K562 (cell line): ENCODE results near the gene PARD3B. TPM values are rescaled to one million over a fixed set of nuclear protein-coding genes. Genes with fewer than 3 reads are reported as not detected.

Experiments
- ATAC-seq: fragments of 200-7000 bp; cut with Tn5 transposase; 3 replicates; pipeline ENCODE4 v1.9.1; 2020; ENCODE audit warnings: moderate library complexity
- BruUV-seq: library from RNA; stranded (reverse); fragments of 400-500 nt; replicated peaks from 2 replicates; lab custom pipeline; 2021; lab: Mats Ljungman, UMichigan
- CTCF ChIA-PET: fragments of 300-600 bp; formaldehyde crosslinking; extraction: SDS; loops from one replicate; lab custom pipeline; 2021; ENCODE audit warnings: low intra/inter-chr PET ratio; lab: Yijun Ruan, JAX
- POLR2A ChIA-PET: fragments of 300-600, 350-650 bp; sonication (Branson Sonifier 250); formaldehyde crosslinking; extraction: SDS; loops from one replicate; lab custom pipeline; 2021; ENCODE audit warnings: antibody characterized with exemption, inconsistent platforms; lab: Yijun Ruan, JAX
- DNase-seq, 4 experiments: peaks; one replicate each; pipeline versions ENCODE4 v3.0.0 to v3.0.0-alpha.2; 2011 to 2018; ENCODE audit warnings: low spot score in 3 of 4, mixed read lengths in 3 of 4; ENCODE audit errors: extremely low read depth in 1 of 4
- FAIRE-seq: peaks from 2 replicates; lab custom pipeline; 2011; peaks lifted over from hg19 to GRCh38; lab: Jason Lieb, UNC
- H2AFZ ChIP-seq: 2 replicates; pipeline ENCODE4 v1.6.0; 2011; ENCODE audit warnings: low read depth, low read length, control low read depth, inconsistent platforms
- H3K27ac ChIP-seq: fragments of 200-600 bp; 3 replicates; pipeline ENCODE4 v1.8.0; 2011; ENCODE audit warnings: low read depth, mild to moderate bottlenecking, control low read depth, inconsistent platforms, low read length, moderate library complexity, mixed read lengths; ENCODE audit errors: extremely low read depth
- H3K27me3 ChIP-seq, 2 experiments: fragments of 300-600 bp in 1 of 2; 2 replicates in 1 of 2; 3 replicates in 1 of 2; pipeline versions ENCODE4 v1.6.0 to v1.8.0; 2011; ENCODE audit warnings: inconsistent platforms in 2 of 2, low read length in 2 of 2, mild to moderate bottlenecking in 1 of 2, mixed read lengths in 1 of 2, moderate library complexity in 1 of 2; ENCODE audit not compliant: control insufficient read depth in 2 of 2, insufficient read depth in 2 of 2
- H3K36me3 ChIP-seq: fragments of 300-600 bp; 3 replicates; pipeline ENCODE4 v1.8.0; 2011; ENCODE audit warnings: mild to moderate bottlenecking, low read length, inconsistent platforms; ENCODE audit not compliant: control insufficient read depth, insufficient read depth
- H3K4me1 ChIP-seq, 2 experiments: fragments of 200-600 bp in 1 of 2; replicated peaks in 1 of 2; 2 replicates in 1 of 2; 3 replicates in 1 of 2; pipeline versions ENCODE4 v1.5.1 to v1.8.0; 2011; ENCODE audit warnings: inconsistent platforms in 2 of 2, low read length in 2 of 2, mild to moderate bottlenecking in 1 of 2, mixed read lengths in 1 of 2, moderate library complexity in 1 of 2; ENCODE audit not compliant: control insufficient read depth in 2 of 2, insufficient read depth in 2 of 2
- H3K4me2 ChIP-seq: 2 replicates; pipeline ENCODE4 v1.6.1; 2011; ENCODE audit warnings: low read length, control low read depth, inconsistent platforms, mixed read lengths; ENCODE audit not compliant: insufficient read depth
- H3K4me3 ChIP-seq: fragments of 200-600 bp; sonication (generic), shearing (Covaris generic); 2 replicates; pipeline ENCODE4 v1.5.1; 2016; ENCODE audit warnings: control low read depth, inconsistent platforms
- H3K79me2 ChIP-seq: fragments of 200-600 bp; 3 replicates; pipeline ENCODE4 v1.8.0; 2011; ENCODE audit warnings: low read length, inconsistent platforms; ENCODE audit not compliant: control insufficient read depth, insufficient read depth
- H3K9ac ChIP-seq, 2 experiments: 2 replicates each; pipeline versions ENCODE4 v1.6.0 to v1.6.1; 2011; ENCODE audit warnings: low read depth in 2 of 2, low read length in 2 of 2, control low read depth in 1 of 2, inconsistent platforms in 1 of 2, mild to moderate bottlenecking in 1 of 2, mixed read lengths in 1 of 2; ENCODE audit not compliant: insufficient read depth in 1 of 2
- H3K9me1 ChIP-seq: one replicate; pipeline ENCODE4 v1.6.0; 2011; ENCODE audit warnings: inconsistent platforms, mild to moderate bottlenecking, low read length, moderate library complexity; ENCODE audit not compliant: control insufficient read depth, insufficient read depth
- H3K9me3 ChIP-seq: replicated peaks from 2 replicates; pipeline ENCODE4 v1.5.1; 2011; ENCODE audit warnings: low read depth, low read length, inconsistent platforms; ENCODE audit not compliant: control insufficient read depth, insufficient read depth
- H4K20me1 ChIP-seq: replicated peaks from 2 replicates; pipeline ENCODE4 v1.6.1; 2011; ENCODE audit warnings: low read length, inconsistent platforms, mixed read lengths; ENCODE audit not compliant: control insufficient read depth, insufficient read depth
- ARID1B ChIP-seq: fragments of 450-650 bp; IDR thresholded peaks from 2 replicates; pipeline ENCODE4 v1.6.1; 2016; ENCODE audit warnings: antibody characterized with exemption, mild to moderate bottlenecking, inconsistent platforms
- FIP1L1 ChIP-seq: fragments of 200-400 bp; formaldehyde crosslinking; IDR thresholded peaks from 2 replicates; pipeline ENCODE4 v1.6.1; 2018; ENCODE audit warnings: mild to moderate bottlenecking, low read depth, low read length; ENCODE audit not compliant: poor library complexity, severe bottlenecking
- GTF2F1 ChIP-seq: IDR thresholded peaks from 2 replicates; pipeline ENCODE4 v1.6.1; 2011; ENCODE audit warnings: low read depth, low read length, improper control_type of control experiment
- JUN ChIP-seq, 2 experiments: sonication (generic) in 1 of 2; formaldehyde crosslinking in 1 of 2; IDR thresholded peaks; 2 replicates each; pipeline versions ENCODE4 v1.6.1 to v1.8.0; 2012 to 2022; ENCODE audit warnings: borderline replicate concordance in 2 of 2, mild to moderate bottlenecking in 2 of 2, improper control_type of control experiment in 1 of 2, low read depth in 1 of 2, low read length in 1 of 2, missing genetic modification reagents in 1 of 2
- MBD2 ChIP-seq: sonication (generic); IDR thresholded peaks from 2 replicates; pipeline ENCODE4 v1.6.1; 2016; ENCODE audit warnings: low read depth, borderline replicate concordance
- NFIC ChIP-seq: fragments of 450-650 bp; IDR thresholded peaks from 2 replicates; pipeline ENCODE4 v1.6.1; 2017; ENCODE audit warnings: mild to moderate bottlenecking, inconsistent platforms
- WGBS: fragments of 100-300 bp; shearing (Covaris generic); methylation state at CpG from one replicate; pipeline ENCODE4 v1.1.6; 2016; ENCODE audit warnings: low coverage, mixed read lengths; ENCODE audit not compliant: insufficient coverage; ENCODE audit errors: missing lambda C conversion rate; 5-methylcytosine and 5-hydroxymethylcytosine counted together
- in situ Hi-C: fragments of 300-500 bp; cut with MboI; formaldehyde crosslinking; loops from 4 replicates; pipeline ENCODE4 v1.15.0; 2018; ENCODE audit warnings: inconsistent platforms, mixed read lengths
- intact Hi-C: fragments of 100-400 bp; cut with micrococcal nuclease; formaldehyde crosslinking; loops from 2 replicates; pipeline ENCODE4 v1.14.2; 2022
- polyA plus RNA-seq, 8 experiments: library from polyadenylated mRNA; depleted of rRNA in 4 of 8; stranded (reverse) in 5 of 8; unstranded in 3 of 8; fragments of >200 nt; fragmentation: Nextera tagmentation in 2 of 8; fragmentation: Illumina TruSeq in 1 of 8; extraction: Ambion mirVana in 2 of 8; extraction: Trizol in 1 of 8; gene quantifications; 2 replicates each; pipeline versions ENCODE4 v1.2.1 to v1.2.3, GENCODE V29; 2011 to 2014; ENCODE audit warnings: inconsistent platforms in 1 of 8, missing spikeins in 1 of 8
- total RNA-seq, 7 experiments: library from RNA; depleted of rRNA in 6 of 7; stranded (reverse); fragments of >200 nt in 6 of 7; fragmentation: Illumina TruSeq in 2 of 7; extraction: Trizol in 2 of 7; gene quantifications; 2 replicates each; pipeline versions ENCODE4 v1.2.1 to v1.2.3, GENCODE V29; 2011 to 2021; ENCODE audit warnings: low replicate concordance in 1 of 7

Gene PARD3B
- total and polyA plus RNA-seq, 9 of the 15 experiments (the other 6 are each of a cell fraction or from before 2014, with no cell fraction given), result 0.15 to 3.0 (median 1.1) TPM

- BruUV-seq, result no TSS peak
- Histone ChIP-seq H3K27me3 (no peaks in the 10 kb centered on the region), H3K4me2 (no peak overlapping the region), H3K79me2 (no peaks in the 10 kb centered on the region), H3K9me3 (no peaks in the 10 kb centered on the region), H3K9ac (no peak overlapping the region), H3K9me1 (no peaks in the 10 kb centered on the region)
- POLR2A ChIA-PET, result no interaction called here
- in situ Hi-C loops, result no loop called here
- ATAC-seq, result no peak
- TF ChIP-seq NFIC, result no peak
- TF ChIP-seq GTF2F1, result no peak
- no peak for TF ChIP-seq ARID1B
- TF ChIP-seq FIP1L1, result no peak
- no peak for TF ChIP-seq MBD2
- no peak for TF ChIP-seq JUN (IDR thresholded peaks at IDR 0.05; ENCODE audit: borderline replicate concordance, low read depth, low read length)
- no peak for TF ChIP-seq JUN (CRISPR knock-in tag; IDR thresholded peaks at IDR 0.05; ENCODE audit: borderline replicate concordance)
- TF ChIP-seq, all 486 proteins: peak for 0
- H3K4me1 ChIP-seq, result no peaks in the 10 kb centered on the region
- FAIRE-seq, result no peak
- H3K27ac ChIP-seq, result no peak overlapping the region
- H3K4me3 ChIP-seq, result no peak overlapping the region
- DNase-seq, result no peak
- CTCF ChIA-PET, result no interaction called here
- H3K36me3 ChIP-seq, result no peaks in the 10 kb centered on the region
- intact Hi-C loops, result no loop called here
- 14% methylated on average over 3 of the region's 3 CpGs for WGBS
- no peak overlapping the region for H2AFZ ChIP-seq
- no peaks in the 10 kb centered on the region for H4K20me1 ChIP-seq
Observed at GRCh38 chr2:204948024-204948763, 402.9 kb downstream of the PARD3B start.
